Esophagus squamous epithelium (tissue), 5 donors: ENCODE results near the gene C16orf54. TPM values are rescaled to one million over a fixed set of nuclear protein-coding genes. Genes with fewer than 3 reads are reported as not detected.
"Not testable (repeated sequence)": the region's sequence is repeated elsewhere in the genome, so short reads cannot be mapped to it uniquely, and the experiment has no call there.

ENCODE experiments used
- DNase-seq: peaks from one replicate; lab custom pipeline; 2025; lab: John Stamatoyannopoulos, UW
- H3K27ac ChIP-seq, 4 donors: fragments of 200-600 bp; sonication (generic); one replicate each; pipeline ENCODE4 v1.5.1; 2016 to 2019; ENCODE audit warnings: mild to moderate bottlenecking in 1 of 4
- H3K27me3 ChIP-seq, 4 donors: fragments of 200-600 bp; sonication (generic); 1 replicate in 3 of 4; 2 replicates in 1 of 4; pipeline versions ENCODE4 v1.5.1 to v1.6.0; 2017 to 2021; ENCODE audit warnings: antibody characterized with exemption in 1 of 4
- H3K36me3 ChIP-seq, 3 donors: fragments of 200-600 bp; sonication (generic); one replicate each; pipeline ENCODE4 v1.5.1; 2016 to 2019
- H3K4me1 ChIP-seq, 3 donors: fragments of 200-600 bp; sonication (generic); one replicate each; pipeline ENCODE4 v1.5.1; 2017 to 2019
- H3K4me3 ChIP-seq, 4 donors: fragments of 200-600 bp; sonication (generic); 1 replicate in 3 of 4; 2 replicates in 1 of 4; pipeline ENCODE4 v1.5.1; 2016 to 2019; ENCODE audit warnings: mild to moderate bottlenecking in 2 of 4, moderate library complexity in 1 of 4
- H3K9me3 ChIP-seq, 3 donors: fragments of 200-600 bp; sonication (generic); one replicate each; pipeline ENCODE4 v1.5.1; 2016 to 2019
- CTCF ChIP-seq, 6 experiments: fragments of 450-650 bp in 4 of 6; fragments of 200-600 bp in 2 of 6; sonication (generic) in 2 of 6; IDR thresholded peaks; one replicate each; pipeline ENCODE4 v1.5.1; 2016 to 2019; ENCODE audit warnings: antibody characterized with exemption in 6 of 6, mild to moderate bottlenecking in 4 of 6, moderate library complexity in 4 of 6
- POLR2A ChIP-seq, 4 donors: fragments of 450-650 bp; IDR thresholded peaks; one replicate each; pipeline ENCODE4 v1.6.1; 2017; ENCODE audit warnings: antibody characterized with exemption in 4 of 4, mild to moderate bottlenecking in 4 of 4, moderate library complexity in 3 of 4
- WGBS, 2 donors: methylation state at CpG; one replicate each; pipeline ENCODE4 v1.1.5; 2018; 5-methylcytosine and 5-hydroxymethylcytosine counted together
- intact Hi-C: fragments of 100-400 bp; cut with DNase I; formaldehyde crosslinking; loops from one replicate; pipeline ENCODE4 v1.15.0; 2022
- total RNA-seq, 4 donors: library from RNA; depleted of rRNA; stranded (reverse); fragments of >200 nt; gene quantifications; one replicate each; pipeline ENCODE4 v1.1.0, GENCODE V29; 2016
- donor health status: DM: yes; HTN: yes; CAD: no.

Gene C16orf54
- total RNA-seq, 4 donors from 2014 or later, result 0.13 to 3.4 (median 1.6) TPM

GRCh38 chr16:29747947-29748759 is 2.4 kb upstream of the C16orf54 start:
- no peak for DNase-seq
- WGBS, 2 donors, result 100% methylated on average over 2 of the region's 30 CpGs
- H3K4me1 ChIP-seq, result no peaks in the 10 kb centered on the region
- H3K9me3 ChIP-seq, result no peaks in the 10 kb centered on the region
- H3K27me3 ChIP-seq, result peaks cover 0 to 23% (median 0%) of the 10 kb centered on the region in 4 donors
- TF ChIP-seq POLR2A (IDR thresholded peaks at IDR 0.05) (no peak), CTCF (IDR thresholded peaks at IDR 0.05) (no peak)
- no peak overlapping the region for H3K27ac ChIP-seq
- no peaks in the 10 kb centered on the region for H3K36me3 ChIP-seq
- intact Hi-C loops, result no loop called here
- H3K4me3 ChIP-seq, result no peak overlapping the region

GRCh38 chr16:29746518-29746917 is 728 bp upstream of the C16orf54 start:
- Histone ChIP-seq H3K27ac (peak overlapping the region in 1 of 4 donors; percentile 72), H3K4me3 (peak overlapping the region in 1 of 4 donors; percentile 59), H3K27me3 (peaks cover 0 to 37% (median 0%) of the 10 kb centered on the region in 4 donors)
- WGBS, 2 donors, result 58 to 61% methylated on average over 4 of the region's 4 CpGs
- H3K4me1 ChIP-seq, intact Hi-C loops, H3K9me3 ChIP-seq, H3K36me3 ChIP-seq, DNase-seq: not testable (repeated sequence)

- H3K36me3 ChIP-seq, result no peaks in the 10 kb centered on the region
- TF ChIP-seq POLR2A (IDR thresholded peaks at IDR 0.05) (no peak), CTCF (IDR thresholded peaks at IDR 0.05) (no peak)
- no peaks in the 10 kb centered on the region for H3K9me3 ChIP-seq
- H3K27me3 ChIP-seq, result peaks cover 0 to 39% (median 0%) of the 10 kb centered on the region in 4 donors
- DNase-seq, result no peak
- 77 to 80% methylated on average over 10 to 15 of the region's 16 CpGs for WGBS, 2 donors
- H3K4me1 ChIP-seq, result no peaks in the 10 kb centered on the region
- H3K27ac ChIP-seq, result peak overlapping the region; percentile 18 to 72 (median 46)
- intact Hi-C loops, result no loop called here
- peak overlapping the region; percentile 19 to 59 (median 39) for H3K4me3 ChIP-seq
Observed at GRCh38 chr16:29745121-29745852, 503 bp downstream of the C16orf54 start.

- peaks cover 0 to 39% (median 0%) of the 10 kb centered on the region in 4 donors for H3K27me3 ChIP-seq
- peak overlapping the region in 1 of 4 donors; percentile 72 for H3K27ac ChIP-seq
- DNase-seq, result no peak
- no peaks in the 10 kb centered on the region for H3K4me1 ChIP-seq
- no peaks in the 10 kb centered on the region for H3K9me3 ChIP-seq
- WGBS, 2 donors, result 73 to 82% methylated on average over 5 to 16 of the region's 20 CpGs
- TF ChIP-seq CTCF (IDR thresholded peaks at IDR 0.05), result no peak
- TF ChIP-seq POLR2A (IDR thresholded peaks at IDR 0.05), result no peak
- H3K36me3 ChIP-seq, result no peaks in the 10 kb centered on the region
- intact Hi-C loops, result no loop called here
- peak overlapping the region in 3 of 4 donors; percentile 34 to 59 (median 44) for H3K4me3 ChIP-seq
Observed at GRCh38 chr16:29744541-29745101, 1.2 kb downstream of the C16orf54 start.

- Histone ChIP-seq H3K4me1 (no peaks in the 10 kb centered on the region), H3K4me3 (peak overlapping the region in 3 of 4 donors; percentile 8 to 59 (median 44)), H3K27ac (peak overlapping the region in 1 of 4 donors; percentile 72), H3K27me3 (peaks cover 0 to 39% (median 0%) of the 10 kb centered on the region in 4 donors), H3K36me3 (no peaks in the 10 kb centered on the region), H3K9me3 (no peaks in the 10 kb centered on the region)
- intact Hi-C loops, result no loop called here
- DNase-seq, result no peak
- TF ChIP-seq POLR2A (IDR thresholded peaks at IDR 0.05), result no peak
- TF ChIP-seq CTCF (IDR thresholded peaks at IDR 0.05), result no peak
- 68 to 73% methylated on average over 6 of the region's 21 CpGs for WGBS, 2 donors
Observed at GRCh38 chr16:29743827-29744531, 1.8 kb downstream of the C16orf54 start.
